ENCODE data around the gene KRTAP26-1. TPM values are rescaled to one million over a fixed set of nuclear protein-coding genes. Genes with fewer than 3 reads are reported as not detected.

The KRTAP26-1 gene
- total RNA-seq, 5 donors from 2014 or later (not counting 1 experiment from before 2014, with no cell fraction given), result not detected

DNA sequence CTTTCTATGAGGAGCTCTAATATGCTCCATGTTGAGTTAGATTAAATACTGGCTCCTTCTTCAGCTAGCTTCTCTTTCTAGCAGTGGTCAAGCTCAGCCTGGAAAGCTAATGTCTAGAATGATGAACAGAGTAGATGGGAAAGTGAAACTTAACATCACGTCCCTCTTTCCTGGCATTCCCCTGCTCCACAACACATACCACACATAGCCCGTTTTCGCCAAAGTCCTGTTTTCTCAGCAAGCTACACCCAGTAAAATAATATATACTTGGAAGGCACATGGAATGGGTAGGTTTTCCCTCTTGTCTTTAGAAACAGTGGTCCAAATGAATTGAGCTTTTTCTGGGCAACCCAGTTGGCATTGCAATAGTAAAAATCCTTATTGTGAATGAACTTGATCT lies 13.6 kb upstream of the KRTAP26-1 start:
- Mint-ChIP-seq H3K36me3 (no peaks in the 10 kb centered on the region), H3K9me3 (no peaks in the 10 kb centered on the region), H3K4me3 (no peak overlapping the region), H3K27ac (no peak overlapping the region), H3K27me3 (peaks cover 2 to 7% of the 10 kb centered on the region in 2 donors), H3K4me1 (no peaks in the 10 kb centered on the region)
- Histone ChIP-seq H3K27ac (ENCODE audit: low read length) (no peak overlapping the region), H3K9me3 (no peaks in the 10 kb centered on the region), H3K27me3 (replicated peaks in 1 of 2; ENCODE audit: control insufficient read depth in 2 of 2, extremely low read depth in 1 of 2, insufficient read depth in 2 of 2, low read length in 1 of 2) (no peaks in the 10 kb centered on the region), H3K36me3 (ENCODE audit: control insufficient read depth in 2 of 2, extremely low read depth in 1 of 2, insufficient read depth in 1 of 2, low read length in 1 of 2) (no peaks in the 10 kb centered on the region), H3K4me3 (ENCODE audit: control insufficient read depth in 1 of 2, extremely low read depth in 1 of 2, low read length in 1 of 2) (no peak overlapping the region), H3K4me1 (ENCODE audit: control insufficient read depth in 1 of 2, extremely low read depth in 1 of 2, insufficient read depth in 2 of 2, low read length in 2 of 2) (no peaks in the 10 kb centered on the region)
- ChIA-PET POLR2A (no interaction called here), CTCF (interaction anchor here in 1 of 2 donors (0.7 kb wide), 1 partner anchor 1297 kb away, joined by 5 read pairs; no protein-coding TSS in a partner anchor)
- WGBS (ENCODE audit: insufficient coverage), result no CpG with 5 or more reads among the region's 3 CpGs
- ATAC-seq (replicated peaks in 1 of 4) (no peak), DNase-seq (no peak)

- Mint-ChIP-seq H3K27me3 (peaks cover 2 to 7% of the 10 kb centered on the region in 2 donors), H3K4me3 (no peak overlapping the region), H3K36me3 (no peaks in the 10 kb centered on the region), H3K9me3 (no peaks in the 10 kb centered on the region), H3K4me1 (no peaks in the 10 kb centered on the region), H3K27ac (no peak overlapping the region)
- H3K36me3 ChIP-seq (ENCODE audit: control insufficient read depth in 2 of 2, extremely low read depth in 1 of 2, insufficient read depth in 1 of 2, low read length in 1 of 2), result no peaks in the 10 kb centered on the region
- POLR2A ChIA-PET, result no interaction called here
- ATAC-seq (replicated peaks in 1 of 4) (no peak), DNase-seq (no peak)
- no peaks in the 10 kb centered on the region for H3K4me1 ChIP-seq (ENCODE audit: control insufficient read depth in 1 of 2, extremely low read depth in 1 of 2, insufficient read depth in 2 of 2, low read length in 2 of 2)
- CTCF ChIA-PET, result interaction anchor here in 1 of 2 donors (0.6 kb wide), 1 partner anchor 340 kb away, joined by 5 read pairs; no protein-coding TSS in a partner anchor
- H3K27me3 ChIP-seq (replicated peaks in 1 of 2; ENCODE audit: control insufficient read depth in 2 of 2, extremely low read depth in 1 of 2, insufficient read depth in 2 of 2, low read length in 1 of 2), result no peaks in the 10 kb centered on the region
- 60% methylated on average over 1 of the region's 2 CpGs for WGBS (ENCODE audit: insufficient coverage)
- H3K27ac ChIP-seq (ENCODE audit: low read length), result no peak overlapping the region
- no peak overlapping the region for H3K4me3 ChIP-seq (ENCODE audit: control insufficient read depth in 1 of 2, extremely low read depth in 1 of 2, low read length in 1 of 2)
- no peaks in the 10 kb centered on the region for H3K9me3 ChIP-seq
Observed at GRCh38 chr21:30332681-30333080, 12.6 kb upstream of the KRTAP26-1 start.

DNA sequence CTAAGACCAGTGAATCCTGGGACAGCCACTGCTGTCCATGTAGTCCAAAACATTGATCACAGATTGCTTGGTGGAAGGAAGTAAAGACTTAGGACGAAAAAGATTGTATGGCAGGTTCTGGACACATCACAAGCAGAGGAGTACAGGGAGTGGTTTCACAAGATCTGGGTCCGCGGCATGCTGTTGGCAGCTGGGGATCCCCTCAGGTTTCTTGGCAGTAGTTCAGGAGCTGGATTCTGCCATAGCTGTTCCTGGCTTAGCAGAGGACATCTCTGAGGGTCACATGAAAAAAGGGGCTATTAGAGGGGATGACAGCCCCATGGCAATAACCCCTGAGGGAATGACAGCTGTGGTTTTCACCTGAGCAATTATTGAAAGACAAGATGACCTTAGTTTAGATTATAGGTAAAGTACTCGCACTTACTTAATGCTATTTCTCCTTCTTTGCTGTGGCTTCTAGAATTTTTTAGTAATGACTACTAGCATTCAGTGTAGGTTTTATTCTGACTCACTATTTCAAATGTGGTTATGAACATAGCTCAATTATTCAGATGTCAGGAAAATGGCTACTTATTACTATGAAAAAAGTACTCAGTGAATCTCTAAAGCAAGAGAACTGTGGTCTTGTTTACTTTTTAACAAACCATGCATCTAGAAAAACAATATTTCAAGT lies 9.2 kb upstream of the KRTAP26-1 start:
- H3K9me3 Mint-ChIP-seq, result peaks cover 3 to 26% (median 15%) of the 10 kb centered on the region in 3 donors
- ChIA-PET POLR2A (no interaction called here), CTCF (no interaction called here)
- Histone ChIP-seq H3K4me3 (ENCODE audit: control insufficient read depth in 1 of 2, extremely low read depth in 1 of 2, low read length in 1 of 2) (no peak overlapping the region), H3K9me3 (peaks cover 2% of the 10 kb centered on the region), H3K36me3 (ENCODE audit: control insufficient read depth in 2 of 2, extremely low read depth in 1 of 2, insufficient read depth in 1 of 2, low read length in 1 of 2) (no peaks in the 10 kb centered on the region), H3K27ac (ENCODE audit: low read length) (no peak overlapping the region), H3K4me1 (ENCODE audit: control insufficient read depth in 1 of 2, extremely low read depth in 1 of 2, insufficient read depth in 2 of 2, low read length in 2 of 2) (no peaks in the 10 kb centered on the region), H3K27me3 (replicated peaks in 1 of 2; ENCODE audit: control insufficient read depth in 2 of 2, extremely low read depth in 1 of 2, insufficient read depth in 2 of 2, low read length in 1 of 2) (no peaks in the 10 kb centered on the region)
- no peak for DNase-seq
- WGBS (ENCODE audit: insufficient coverage), result 62% methylated on average over 3 of the region's 4 CpGs
- H3K36me3 Mint-ChIP-seq, result no peaks in the 10 kb centered on the region
- peaks cover 2 to 11% of the 10 kb centered on the region in 2 donors for H3K27me3 Mint-ChIP-seq
- no peak overlapping the region for H3K4me3 Mint-ChIP-seq
- H3K4me1 Mint-ChIP-seq, result no peaks in the 10 kb centered on the region
- no peak for ATAC-seq (replicated peaks in 1 of 4)
- H3K27ac Mint-ChIP-seq, result no peak overlapping the region

GRCh38 chr21:30326390-30326789 lies 6.3 kb upstream of the KRTAP26-1 start:
- no peak for ATAC-seq (replicated peaks in 1 of 4)
- Histone ChIP-seq H3K27me3 (replicated peaks in 1 of 2; ENCODE audit: control insufficient read depth in 2 of 2, extremely low read depth in 1 of 2, insufficient read depth in 2 of 2, low read length in 1 of 2) (no peaks in the 10 kb centered on the region), H3K4me1 (ENCODE audit: control insufficient read depth in 1 of 2, extremely low read depth in 1 of 2, insufficient read depth in 2 of 2, low read length in 2 of 2) (no peaks in the 10 kb centered on the region), H3K9me3 (peaks cover 2% of the 10 kb centered on the region), H3K4me3 (ENCODE audit: control insufficient read depth in 1 of 2, extremely low read depth in 1 of 2, low read length in 1 of 2) (no peak overlapping the region), H3K36me3 (ENCODE audit: control insufficient read depth in 2 of 2, extremely low read depth in 1 of 2, insufficient read depth in 1 of 2, low read length in 1 of 2) (no peaks in the 10 kb centered on the region), H3K27ac (ENCODE audit: low read length) (no peak overlapping the region)
- no peak for DNase-seq
- H3K4me1 Mint-ChIP-seq, result no peaks in the 10 kb centered on the region
- ChIA-PET CTCF (no interaction called here), POLR2A (no interaction called here)
- H3K4me3 Mint-ChIP-seq, result no peak overlapping the region
- H3K27ac Mint-ChIP-seq, result no peak overlapping the region
- H3K36me3 Mint-ChIP-seq, result no peaks in the 10 kb centered on the region
- H3K27me3 Mint-ChIP-seq, result peaks cover 2 to 11% of the 10 kb centered on the region in 2 donors
- H3K9me3 Mint-ChIP-seq, result peaks cover 3 to 26% (median 15%) of the 10 kb centered on the region in 3 donors

GRCh38 chr21:30315701-30316100 lies 4.4 kb downstream of the KRTAP26-1 start:
- peaks cover 0 to 9% of the 10 kb centered on the region in 2 donors for H3K27me3 Mint-ChIP-seq
- POLR2A ChIA-PET, result no interaction called here
- WGBS (ENCODE audit: insufficient coverage), result no CpG with 5 or more reads among the region's 2 CpGs

DNA sequence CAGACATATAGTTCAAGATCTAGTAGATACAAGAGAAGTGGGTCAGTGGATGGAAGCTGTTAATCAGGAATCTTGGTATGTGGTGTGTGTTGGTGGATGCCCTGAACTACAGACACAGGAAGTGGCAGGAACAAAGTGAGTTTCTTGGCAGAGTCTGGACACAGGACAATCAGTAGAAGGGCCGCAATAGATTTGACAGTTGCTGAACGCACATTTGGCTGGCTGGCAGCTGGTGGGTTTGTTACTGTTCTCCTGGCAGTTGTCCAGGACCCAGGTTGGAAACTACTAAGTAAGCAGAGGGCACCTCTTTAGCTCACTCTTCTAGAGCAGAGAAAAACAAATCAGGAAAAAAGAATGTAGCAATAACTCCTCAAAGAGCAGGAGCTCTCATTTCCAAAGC lies 13.2 kb downstream of the KRTAP26-1 start:
- no peaks in the 10 kb centered on the region for H3K36me3 ChIP-seq (ENCODE audit: control insufficient read depth in 2 of 2, extremely low read depth in 1 of 2, insufficient read depth in 1 of 2, low read length in 1 of 2)
- no peak overlapping the region for H3K27ac Mint-ChIP-seq
- no peak overlapping the region for H3K27ac ChIP-seq (ENCODE audit: low read length)
- no peaks in the 10 kb centered on the region for H3K36me3 Mint-ChIP-seq
- 100% methylated on average over 1 of the region's 2 CpGs for WGBS (ENCODE audit: insufficient coverage)
- H3K27me3 ChIP-seq (replicated peaks in 1 of 2; ENCODE audit: control insufficient read depth in 2 of 2, extremely low read depth in 1 of 2, insufficient read depth in 2 of 2, low read length in 1 of 2), result no peaks in the 10 kb centered on the region
- peaks cover 0 to 4% (median 2%) of the 10 kb centered on the region in 3 donors for H3K9me3 Mint-ChIP-seq
- H3K27me3 Mint-ChIP-seq, result no peaks in the 10 kb centered on the region
- DNase-seq (no peak), ATAC-seq (replicated peaks in 1 of 4) (no peak)
- no peak overlapping the region for H3K4me3 Mint-ChIP-seq
- POLR2A ChIA-PET, result no interaction called here
- no peaks in the 10 kb centered on the region for H3K4me1 Mint-ChIP-seq
- H3K4me1 ChIP-seq (ENCODE audit: control insufficient read depth in 1 of 2, extremely low read depth in 1 of 2, insufficient read depth in 2 of 2, low read length in 2 of 2), result no peaks in the 10 kb centered on the region
- no peak overlapping the region for H3K4me3 ChIP-seq (ENCODE audit: control insufficient read depth in 1 of 2, extremely low read depth in 1 of 2, low read length in 1 of 2)
- H3K9me3 ChIP-seq, result no peaks in the 10 kb centered on the region
- CTCF ChIA-PET, result no interaction called here

More at GRCh38 chr21:30315701-30316100, 4.4 kb downstream of the KRTAP26-1 start:
- CTCF ChIA-PET, result no interaction called here
- Histone ChIP-seq H3K36me3 (ENCODE audit: control insufficient read depth in 2 of 2, extremely low read depth in 1 of 2, insufficient read depth in 1 of 2, low read length in 1 of 2) (no peaks in the 10 kb centered on the region), H3K9me3 (no peaks in the 10 kb centered on the region), H3K4me3 (ENCODE audit: control insufficient read depth in 1 of 2, extremely low read depth in 1 of 2, low read length in 1 of 2) (no peak overlapping the region), H3K4me1 (ENCODE audit: control insufficient read depth in 1 of 2, extremely low read depth in 1 of 2, insufficient read depth in 2 of 2, low read length in 2 of 2) (no peaks in the 10 kb centered on the region), H3K27me3 (replicated peaks in 1 of 2; ENCODE audit: control insufficient read depth in 2 of 2, extremely low read depth in 1 of 2, insufficient read depth in 2 of 2, low read length in 1 of 2) (no peaks in the 10 kb centered on the region), H3K27ac (ENCODE audit: low read length) (no peak overlapping the region)
- H3K36me3 Mint-ChIP-seq, result no peaks in the 10 kb centered on the region
- ATAC-seq (replicated peaks in 1 of 4) (no peak), DNase-seq (no peak)
- no peak overlapping the region for H3K27ac Mint-ChIP-seq
- H3K4me3 Mint-ChIP-seq, result no peak overlapping the region
- peaks cover 0 to 4% (median 0%) of the 10 kb centered on the region in 3 donors for H3K9me3 Mint-ChIP-seq
- H3K4me1 Mint-ChIP-seq, result no peaks in the 10 kb centered on the region

Data from T-cell (primary cell).